ENCODE measurements around the gene ADARB2. TPM values are rescaled to one million over a fixed set of nuclear protein-coding genes. Genes with fewer than 3 reads are reported as not detected.

ADARB2 gene
- total and polyA plus RNA-seq, 4 donors = 0.55 to 0.70 (median 0.59) TPM; not detected in 1

DNA sequence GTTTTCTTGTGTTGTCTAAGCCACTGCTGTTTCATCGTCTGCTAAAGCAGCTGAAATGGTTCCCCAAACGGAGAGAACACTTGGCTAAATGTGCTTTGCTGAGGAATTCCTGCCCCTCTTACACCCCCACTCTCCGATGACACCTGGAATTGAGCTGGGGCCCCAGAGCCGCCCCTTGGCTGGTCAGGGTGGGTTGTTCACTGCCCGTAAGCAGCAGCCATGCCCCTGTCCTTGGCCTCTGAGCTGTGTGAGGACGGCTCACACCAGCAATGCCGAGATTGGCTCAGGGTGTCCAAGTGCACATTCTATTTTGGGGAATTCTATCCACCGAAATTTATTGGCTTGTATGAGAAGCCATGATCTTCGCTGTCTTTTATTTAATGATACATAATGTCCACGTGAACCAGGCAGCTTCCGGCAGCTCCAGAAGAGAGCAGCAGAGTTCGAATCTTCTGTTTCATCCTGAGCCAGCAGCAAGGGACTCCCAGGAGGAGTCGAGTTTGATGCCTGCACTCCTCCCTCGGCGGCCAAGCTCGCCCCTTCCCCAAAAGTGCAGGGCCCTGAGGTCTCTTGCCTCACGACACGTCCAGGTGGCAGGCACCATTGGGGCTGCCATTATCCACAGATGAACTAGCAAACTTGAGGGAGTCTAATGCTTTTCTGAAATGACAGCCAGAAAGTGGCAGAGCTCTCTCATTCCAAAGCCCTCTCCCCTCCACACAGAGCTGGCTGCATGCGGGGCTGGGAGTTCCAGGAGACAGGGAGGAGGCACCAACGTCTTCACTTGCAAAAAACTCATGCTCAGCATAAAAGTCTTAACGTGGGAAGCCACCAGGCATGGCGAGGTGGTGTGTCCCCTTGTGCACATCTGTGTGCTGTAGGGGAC lies 567.1 kb downstream of the ADARB2 start:
- no peak for DNase-seq (ENCODE audit: low spot score)
- Histone ChIP-seq H3K27ac (ENCODE audit: low read depth in 1 of 2, low read length in 2 of 2) (no peak overlapping the region), H3K9me3 (ENCODE audit: control insufficient read depth in 4 of 4, low read length in 3 of 4) (no peaks in the 10 kb centered on the region), H3K36me3 (ENCODE audit: control insufficient read depth in 4 of 4, insufficient read depth in 3 of 4, low read depth in 1 of 4, low read length in 3 of 4) (no peaks in the 10 kb centered on the region), H3K27me3 (ENCODE audit: control insufficient read depth in 4 of 4, insufficient read depth in 4 of 4, low read length in 3 of 4) (peaks cover 0 to 3% (median 0%) of the 10 kb centered on the region in 4 donors), H3K4me3 (ENCODE audit: low read depth in 1 of 3, low read length in 3 of 3) (no peak overlapping the region), H3K4me1 (ENCODE audit: control insufficient read depth in 4 of 4, insufficient read depth in 4 of 4, low read length in 3 of 4) (no peaks in the 10 kb centered on the region), H3K9ac (ENCODE audit: low read depth in 1 of 2, low read length in 2 of 2) (no peak overlapping the region)
- no peak for TF ChIP-seq TAF1 (conservative IDR thresholded peaks at IDR 0.05)
- TF ChIP-seq RAD21 (IDR thresholded peaks at IDR 0.05) = no peak
- TF ChIP-seq HNF4G (IDR thresholded peaks at IDR 0.05) = no peak
- TF ChIP-seq FOXA2 (IDR thresholded peaks at IDR 0.05) = no peak
- TF ChIP-seq, protein P1, sequence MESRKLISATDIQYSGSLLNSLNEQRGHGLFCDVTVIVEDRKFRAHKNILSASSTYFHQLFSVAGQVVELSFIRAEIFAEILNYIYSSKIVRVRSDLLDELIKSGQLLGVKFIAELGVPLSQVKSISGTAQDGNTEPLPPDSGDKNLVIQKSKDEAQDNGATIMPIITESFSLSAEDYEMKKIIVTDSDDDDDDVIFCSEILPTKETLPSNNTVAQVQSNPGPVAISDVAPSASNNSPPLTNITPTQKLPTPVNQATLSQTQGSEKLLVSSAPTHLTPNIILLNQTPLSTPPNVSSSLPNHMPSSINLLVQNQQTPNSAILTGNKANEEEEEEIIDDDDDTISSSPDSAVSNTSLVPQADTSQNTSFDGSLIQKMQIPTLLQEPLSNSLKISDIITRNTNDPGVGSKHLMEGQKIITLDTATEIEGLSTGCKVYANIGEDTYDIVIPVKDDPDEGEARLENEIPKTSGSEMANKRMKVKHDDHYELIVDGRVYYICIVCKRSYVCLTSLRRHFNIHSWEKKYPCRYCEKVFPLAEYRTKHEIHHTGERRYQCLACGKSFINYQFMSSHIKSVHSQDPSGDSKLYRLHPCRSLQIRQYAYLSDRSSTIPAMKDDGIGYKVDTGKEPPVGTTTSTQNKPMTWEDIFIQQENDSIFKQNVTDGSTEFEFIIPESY (IDR thresholded peaks at IDR 0.05) = no peak
- TF ChIP-seq SP1 (IDR thresholded peaks at IDR 0.05) = no peak
- TF ChIP-seq HNF4A (conservative IDR thresholded peaks at IDR 0.05) = no peak
- TF ChIP-seq, protein P2, sequence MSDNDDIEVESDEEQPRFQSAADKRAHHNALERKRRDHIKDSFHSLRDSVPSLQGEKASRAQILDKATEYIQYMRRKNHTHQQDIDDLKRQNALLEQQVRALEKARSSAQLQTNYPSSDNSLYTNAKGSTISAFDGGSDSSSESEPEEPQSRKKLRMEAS (IDR thresholded peaks at IDR 0.05) = no peak
- 64% methylated on average over 22 of the region's 22 CpGs for WGBS

DNA sequence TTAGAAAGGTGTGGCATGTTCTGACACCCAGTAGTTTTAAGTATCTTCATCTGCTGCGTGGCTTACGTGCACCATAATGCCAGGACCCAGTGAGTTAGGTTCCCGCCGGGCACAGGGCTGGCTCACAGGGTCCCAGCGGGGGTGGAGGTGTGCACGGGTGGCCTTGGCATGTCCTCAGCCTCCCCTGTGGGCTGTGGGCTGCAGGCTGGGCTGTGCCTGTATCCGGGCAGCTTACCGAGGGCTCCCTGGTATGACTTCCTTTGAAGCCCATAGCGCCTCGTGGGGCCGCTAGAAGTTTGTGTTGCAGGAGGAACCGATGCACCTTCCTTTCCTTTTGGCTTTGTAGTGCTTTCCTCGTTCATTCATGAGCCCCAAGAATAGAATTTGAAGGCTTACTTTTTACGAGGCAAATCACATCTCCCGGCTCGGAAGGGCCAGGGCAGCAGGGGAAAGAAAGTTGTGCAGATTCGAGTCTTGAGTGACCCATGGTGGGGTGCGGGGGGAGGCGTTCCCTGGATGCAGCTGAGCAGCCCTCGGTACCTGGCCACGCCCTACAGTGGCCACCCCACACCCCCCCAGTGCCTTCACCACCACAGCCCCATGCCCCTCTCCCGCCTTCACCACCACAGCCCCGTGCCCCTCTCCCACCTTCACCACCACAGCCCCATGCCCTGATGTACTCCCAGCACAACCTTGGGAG lies 568.0 kb downstream of the ADARB2 start:
- Histone ChIP-seq H3K9ac (ENCODE audit: low read depth in 1 of 2, low read length in 2 of 2) (no peak overlapping the region), H3K27me3 (ENCODE audit: control insufficient read depth in 4 of 4, insufficient read depth in 4 of 4, low read length in 3 of 4) (peaks cover 0 to 3% (median 0%) of the 10 kb centered on the region in 4 donors), H3K27ac (ENCODE audit: low read depth in 1 of 2, low read length in 2 of 2) (no peak overlapping the region), H3K36me3 (ENCODE audit: control insufficient read depth in 4 of 4, insufficient read depth in 3 of 4, low read depth in 1 of 4, low read length in 3 of 4) (no peaks in the 10 kb centered on the region), H3K4me3 (ENCODE audit: low read depth in 1 of 3, low read length in 3 of 3) (no peak overlapping the region), H3K4me1 (ENCODE audit: control insufficient read depth in 4 of 4, insufficient read depth in 4 of 4, low read length in 3 of 4) (no peaks in the 10 kb centered on the region), H3K9me3 (ENCODE audit: control insufficient read depth in 4 of 4, low read length in 3 of 4) (no peaks in the 10 kb centered on the region)
- WGBS = 73% methylated on average over 23 of the region's 23 CpGs
- no peak for DNase-seq (ENCODE audit: low spot score)
- TF ChIP-seq RAD21 (IDR thresholded peaks at IDR 0.05) = no peak
- TF ChIP-seq JUND (IDR thresholded peaks at IDR 0.05) = no peak
- TF ChIP-seq FOXA1 (IDR thresholded peaks at IDR 0.05) = no peak
- TF ChIP-seq, protein P2 (IDR thresholded peaks at IDR 0.05) = no peak
- TF ChIP-seq, protein P3, sequence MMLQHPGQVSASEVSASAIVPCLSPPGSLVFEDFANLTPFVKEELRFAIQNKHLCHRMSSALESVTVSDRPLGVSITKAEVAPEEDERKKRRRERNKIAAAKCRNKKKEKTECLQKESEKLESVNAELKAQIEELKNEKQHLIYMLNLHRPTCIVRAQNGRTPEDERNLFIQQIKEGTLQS (IDR thresholded peaks at IDR 0.05) = no peak
- no peak for TF ChIP-seq HNF4G (IDR thresholded peaks at IDR 0.05)
- no peak for TF ChIP-seq FOXA2 (IDR thresholded peaks at IDR 0.05)
- TF ChIP-seq GABPA (IDR thresholded peaks at IDR 0.05 in 1 of 2, conservative IDR thresholded peaks at IDR 0.05 in 1 of 2) = no peak

DNA sequence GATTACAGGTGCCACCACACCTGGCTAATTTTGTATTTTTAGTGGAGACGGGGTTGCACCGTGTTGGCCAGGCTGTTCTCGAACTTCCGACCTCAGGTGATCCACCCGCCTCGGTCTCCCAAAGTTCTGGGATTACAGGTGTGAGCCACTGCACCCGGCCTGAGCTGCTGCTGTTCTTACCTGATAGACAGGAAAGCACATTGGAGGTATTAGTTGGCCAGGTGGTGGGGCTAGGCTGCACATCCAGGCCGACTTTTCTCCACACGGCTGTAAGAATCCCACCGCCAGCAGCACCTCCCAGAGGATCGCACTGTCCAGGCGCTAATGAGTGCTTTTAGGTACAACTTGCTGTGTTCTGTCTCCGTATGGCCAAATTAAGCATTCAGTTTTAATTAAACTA lies 568.6 kb downstream of the ADARB2 start:
- no peak for DNase-seq (ENCODE audit: low spot score)
- 83% methylated on average over 13 of the region's 13 CpGs for WGBS
- TF ChIP-seq SP1 (IDR thresholded peaks at IDR 0.05) (no peak), RXRA (IDR thresholded peaks at IDR 0.05) (no peak), HNF4A (conservative IDR thresholded peaks at IDR 0.05) (no peak)
- TF ChIP-seq, protein P1 (IDR thresholded peaks at IDR 0.05) = no peak

More for the DNA sequence above, 568.6 kb downstream of the ADARB2 start:
- no peaks in the 10 kb centered on the region for H3K4me1 ChIP-seq (ENCODE audit: control insufficient read depth in 4 of 4, insufficient read depth in 4 of 4, low read length in 3 of 4)
- peaks cover 0 to 3% (median 0%) of the 10 kb centered on the region in 4 donors for H3K27me3 ChIP-seq (ENCODE audit: control insufficient read depth in 4 of 4, insufficient read depth in 4 of 4, low read length in 3 of 4)
- no peaks in the 10 kb centered on the region for H3K9me3 ChIP-seq (ENCODE audit: control insufficient read depth in 4 of 4, low read length in 3 of 4)
- H3K4me3 ChIP-seq (ENCODE audit: low read depth in 1 of 3, low read length in 3 of 3) = no peak overlapping the region
- H3K9ac ChIP-seq (ENCODE audit: low read depth in 1 of 2, low read length in 2 of 2) = no peak overlapping the region
- H3K27ac ChIP-seq (ENCODE audit: low read depth in 1 of 2, low read length in 2 of 2) = no peak overlapping the region
- H3K36me3 ChIP-seq (ENCODE audit: control insufficient read depth in 4 of 4, insufficient read depth in 3 of 4, low read depth in 1 of 4, low read length in 3 of 4) = no peaks in the 10 kb centered on the region
